Measurements from ENCODE around the gene ERC1. TPM values are rescaled to one million over a fixed set of nuclear protein-coding genes. Genes with fewer than 3 reads are reported as not detected.

Gene ERC1
- total and polyA plus RNA-seq, 2 donors (not counting 3 experiments of a cell fraction or from before 2014, with no cell fraction given): 11.7 to 66.1 TPM

DNA sequence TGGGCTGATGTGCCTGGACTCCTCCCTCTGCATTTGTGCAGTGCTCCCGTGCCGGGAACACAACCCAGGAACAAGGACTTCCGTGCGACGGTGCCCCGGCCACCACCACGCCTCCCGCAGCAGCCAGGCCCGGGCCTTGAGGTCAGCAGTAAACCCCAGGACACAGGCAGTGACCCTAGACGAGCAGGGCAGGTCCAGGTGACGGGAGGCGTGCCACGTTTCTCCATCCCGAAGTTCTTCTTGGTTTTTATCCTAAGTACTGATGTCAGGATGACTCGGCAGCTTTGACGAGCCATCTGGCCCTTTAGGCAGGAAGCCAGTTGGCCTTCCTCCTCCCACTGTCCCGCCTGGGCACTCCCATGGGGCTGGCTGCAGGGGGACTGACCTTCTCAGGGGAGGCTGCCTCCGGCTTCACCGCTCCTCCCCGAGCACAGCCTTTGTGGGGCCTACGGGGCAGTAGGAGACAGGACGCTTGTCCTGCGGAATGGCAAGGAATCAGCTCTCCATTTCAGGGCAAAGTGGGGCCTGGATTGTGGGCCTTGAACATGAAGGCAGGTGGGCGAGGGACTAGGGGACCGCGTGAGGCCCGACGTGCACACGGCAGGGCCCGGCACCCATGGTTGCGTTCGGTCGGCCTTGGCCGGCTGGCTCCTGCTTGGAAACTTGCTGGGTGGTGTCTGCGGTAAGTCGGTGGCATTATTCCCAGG is 509.2 kb downstream of the ERC1 start:
- FAIRE-seq: peak; percentile 33
- BruUV-seq (replicated peaks): no TSS peak
- Histone ChIP-seq H3K9ac (replicated peaks; ENCODE audit: extremely low read depth, insufficient read depth, low read length) (no peak overlapping the region), H3K4me1 (ENCODE audit: control insufficient read depth, extremely low read depth, insufficient read depth, low read length) (no peaks in the 10 kb centered on the region), H3K4me3 (replicated peaks in 1 of 3; ENCODE audit: insufficient read depth in 1 of 3, low read depth in 1 of 3, low read length in 3 of 3) (no peak overlapping the region), H3K9me3 (replicated peaks; ENCODE audit: control insufficient read depth, insufficient read depth, low read length) (no peaks in the 10 kb centered on the region), H3K9me1 (replicated peaks; ENCODE audit: control insufficient read depth, extremely low read depth, insufficient read depth, low read length) (no peaks in the 10 kb centered on the region), H3K27ac (ENCODE audit: insufficient read depth, low read depth, low read length) (no peak overlapping the region), H2AFZ (ENCODE audit: low read depth, low read length) (no peak overlapping the region), H4K20me1 (replicated peaks; ENCODE audit: control insufficient read depth, extremely low read depth, insufficient read depth, low read length) (no peaks in the 10 kb centered on the region), H3K79me2 (ENCODE audit: control insufficient read depth, insufficient read depth, low read length) (no peaks in the 10 kb centered on the region), H3K4me2 (ENCODE audit: insufficient read depth, low read length) (no peak overlapping the region), H3K36me3 (ENCODE audit: control insufficient read depth in 2 of 2, extremely low read depth in 1 of 2, insufficient read depth in 2 of 2, low read length in 2 of 2) (no peaks in the 10 kb centered on the region), H3K27me3 (ENCODE audit: control insufficient read depth in 2 of 2, insufficient read depth in 2 of 2, low read length in 2 of 2) (no peaks in the 10 kb centered on the region)
- intact Hi-C loops (cut with micrococcal nuclease) (no loop called here), dilution Hi-C loops (cut with MboI; ENCODE audit: extremely low pct_ligation_motif_present, low sequenced_read_pairs) (no loop called here)
- no peak for TF ChIP-seq POLR2A (IDR thresholded peaks at IDR 0.05; ENCODE audit: low read depth, low read length)
- TF ChIP-seq, protein P1, sequence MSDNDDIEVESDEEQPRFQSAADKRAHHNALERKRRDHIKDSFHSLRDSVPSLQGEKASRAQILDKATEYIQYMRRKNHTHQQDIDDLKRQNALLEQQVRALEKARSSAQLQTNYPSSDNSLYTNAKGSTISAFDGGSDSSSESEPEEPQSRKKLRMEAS (IDR thresholded peaks at IDR 0.05; ENCODE audit: insufficient read depth, insufficient read length): no peak
- no peak for TF ChIP-seq MYC (IDR thresholded peaks at IDR 0.05; ENCODE audit: low read depth, low read length)
- TF ChIP-seq POLR2AphosphoS5 (IDR thresholded peaks at IDR 0.05; ENCODE audit: insufficient read depth, low read depth, low read length): no peak
- no peak for TF ChIP-seq FOS (IDR thresholded peaks at IDR 0.05; ENCODE audit: borderline replicate concordance, insufficient read depth, low read length)
- TF ChIP-seq, protein P2, sequence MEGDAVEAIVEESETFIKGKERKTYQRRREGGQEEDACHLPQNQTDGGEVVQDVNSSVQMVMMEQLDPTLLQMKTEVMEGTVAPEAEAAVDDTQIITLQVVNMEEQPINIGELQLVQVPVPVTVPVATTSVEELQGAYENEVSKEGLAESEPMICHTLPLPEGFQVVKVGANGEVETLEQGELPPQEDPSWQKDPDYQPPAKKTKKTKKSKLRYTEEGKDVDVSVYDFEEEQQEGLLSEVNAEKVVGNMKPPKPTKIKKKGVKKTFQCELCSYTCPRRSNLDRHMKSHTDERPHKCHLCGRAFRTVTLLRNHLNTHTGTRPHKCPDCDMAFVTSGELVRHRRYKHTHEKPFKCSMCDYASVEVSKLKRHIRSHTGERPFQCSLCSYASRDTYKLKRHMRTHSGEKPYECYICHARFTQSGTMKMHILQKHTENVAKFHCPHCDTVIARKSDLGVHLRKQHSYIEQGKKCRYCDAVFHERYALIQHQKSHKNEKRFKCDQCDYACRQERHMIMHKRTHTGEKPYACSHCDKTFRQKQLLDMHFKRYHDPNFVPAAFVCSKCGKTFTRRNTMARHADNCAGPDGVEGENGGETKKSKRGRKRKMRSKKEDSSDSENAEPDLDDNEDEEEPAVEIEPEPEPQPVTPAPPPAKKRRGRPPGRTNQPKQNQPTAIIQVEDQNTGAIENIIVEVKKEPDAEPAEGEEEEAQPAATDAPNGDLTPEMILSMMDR (IDR thresholded peaks at IDR 0.05; ENCODE audit: extremely low read depth in 1 of 2, insufficient read depth in 1 of 2, low read depth in 1 of 2, low read length in 2 of 2): no peak
- TF ChIP-seq JUN (IDR thresholded peaks at IDR 0.05; ENCODE audit: borderline replicate concordance, insufficient read depth, insufficient read length, low read depth): no peak
- DNase-seq (ENCODE audit: low read depth, low spot score): no peak
- ChIA-PET POLR2A (no interaction called here), CTCF (interaction anchor here (0.9 kb wide), 1 partner anchor 382 kb away, joined by 3 read pairs; no protein-coding TSS in a partner anchor)
